Astrocyte (in vitro differentiated cells and primary cell): ENCODE data around the gene VPS37C. TPM values are rescaled to one million over a fixed set of nuclear protein-coding genes. Genes with fewer than 3 reads are reported as not detected.

ENCODE experiments used
- DNase-seq: peaks from one replicate; pipeline ENCODE4 v3.0.0-alpha.2; 2010; ENCODE audit warnings: low read depth
- FAIRE-seq: peaks from 2 replicates; lab custom pipeline; 2011; peaks lifted over from hg19 to GRCh38; lab: Jason Lieb, UNC
- H2AFZ ChIP-seq: 2 replicates; pipeline ENCODE4 v1.6.0; 2012; ENCODE audit warnings: low read depth, low read length, inconsistent platforms
- H3K27ac ChIP-seq: 2 replicates; pipeline ENCODE4 v1.5.1; 2011; ENCODE audit warnings: low read depth, low read length, inconsistent platforms
- H3K27me3 ChIP-seq: 2 replicates; pipeline ENCODE4 v1.6.0; 2011; ENCODE audit warnings: low read length, inconsistent platforms; ENCODE audit not compliant: insufficient read depth
- H3K36me3 ChIP-seq: 2 replicates; pipeline ENCODE4 v1.5.1; 2011; ENCODE audit warnings: low read length, inconsistent platforms; ENCODE audit not compliant: insufficient read depth
- H3K4me1 ChIP-seq: 2 replicates; pipeline ENCODE4 v1.5.1; 2011; ENCODE audit warnings: low read length, inconsistent platforms; ENCODE audit not compliant: insufficient read depth
- H3K4me2 ChIP-seq: 2 replicates; pipeline ENCODE4 v1.6.0; 2012; ENCODE audit warnings: low read length, inconsistent platforms
- H3K4me3 ChIP-seq: 2 replicates; pipeline ENCODE4 v1.5.1; 2011; ENCODE audit warnings: low read depth, mild to moderate bottlenecking, low read length, inconsistent platforms; ENCODE audit not compliant: insufficient read depth
- H3K79me2 ChIP-seq: 2 replicates; pipeline ENCODE4 v1.6.0; 2012; ENCODE audit warnings: mild to moderate bottlenecking, low read length, inconsistent platforms; ENCODE audit not compliant: insufficient read depth
- H3K9ac ChIP-seq: 2 replicates; pipeline ENCODE4 v1.6.0; 2012; ENCODE audit warnings: mild to moderate bottlenecking, low read length, inconsistent platforms
- H3K9me3 ChIP-seq: 2 replicates; pipeline ENCODE4 v1.5.1; 2012; ENCODE audit warnings: low read depth, mild to moderate bottlenecking, low read length, inconsistent platforms; ENCODE audit not compliant: insufficient read depth
- H4K20me1 ChIP-seq: 2 replicates; pipeline ENCODE4 v1.6.0; 2012; ENCODE audit warnings: low read length, inconsistent platforms; ENCODE audit not compliant: insufficient read depth
- H3K27ac Mint-ChIP-seq: one replicate; pipeline ENCODE4 v1.8.0; 2021; ENCODE audit warnings: mild to moderate bottlenecking, mixed read lengths; ENCODE audit not compliant: unreplicated experiment
- H3K27me3 Mint-ChIP-seq: one replicate; pipeline ENCODE4 v1.8.0; 2021; ENCODE audit warnings: low read depth, mixed read lengths; ENCODE audit not compliant: unreplicated experiment
- H3K36me3 Mint-ChIP-seq: one replicate; pipeline ENCODE4 v1.8.0; 2021; ENCODE audit warnings: low read depth, mixed read lengths; ENCODE audit not compliant: unreplicated experiment
- H3K4me1 Mint-ChIP-seq: one replicate; pipeline ENCODE4 v1.8.0; 2021; ENCODE audit warnings: low read depth, mixed read lengths; ENCODE audit not compliant: unreplicated experiment
- H3K4me3 Mint-ChIP-seq: one replicate; pipeline ENCODE4 v1.8.0; 2021; ENCODE audit warnings: mild to moderate bottlenecking, moderate library complexity, mixed read lengths; ENCODE audit not compliant: unreplicated experiment
- H3K9me3 Mint-ChIP-seq: one replicate; pipeline ENCODE4 v1.8.0; 2021; ENCODE audit warnings: mild to moderate bottlenecking, mixed read lengths; ENCODE audit not compliant: unreplicated experiment
- EZH2 ChIP-seq: IDR thresholded peaks from 2 replicates; pipeline ENCODE4 v1.6.1; 2012; ENCODE audit warnings: mild to moderate bottlenecking, low read length, inconsistent platforms; ENCODE audit not compliant: insufficient read depth
- total RNA-seq: library from RNA; stranded (reverse); gene quantifications from 2 replicates; pipeline ENCODE4 v1.2.1, GENCODE V29; 2021
- TF ChIP-seq, protein P1 (sequence below): IDR thresholded peaks from 2 replicates; pipeline ENCODE4 v1.5.1; 2011; ENCODE audit warnings: low read depth, mild to moderate bottlenecking, inconsistent platforms, low read length, moderate library complexity; ENCODE audit not compliant: insufficient read depth

Gene VPS37C
- total RNA-seq, 1 donor from 2014 or later, result 18.1 TPM

DNA sequence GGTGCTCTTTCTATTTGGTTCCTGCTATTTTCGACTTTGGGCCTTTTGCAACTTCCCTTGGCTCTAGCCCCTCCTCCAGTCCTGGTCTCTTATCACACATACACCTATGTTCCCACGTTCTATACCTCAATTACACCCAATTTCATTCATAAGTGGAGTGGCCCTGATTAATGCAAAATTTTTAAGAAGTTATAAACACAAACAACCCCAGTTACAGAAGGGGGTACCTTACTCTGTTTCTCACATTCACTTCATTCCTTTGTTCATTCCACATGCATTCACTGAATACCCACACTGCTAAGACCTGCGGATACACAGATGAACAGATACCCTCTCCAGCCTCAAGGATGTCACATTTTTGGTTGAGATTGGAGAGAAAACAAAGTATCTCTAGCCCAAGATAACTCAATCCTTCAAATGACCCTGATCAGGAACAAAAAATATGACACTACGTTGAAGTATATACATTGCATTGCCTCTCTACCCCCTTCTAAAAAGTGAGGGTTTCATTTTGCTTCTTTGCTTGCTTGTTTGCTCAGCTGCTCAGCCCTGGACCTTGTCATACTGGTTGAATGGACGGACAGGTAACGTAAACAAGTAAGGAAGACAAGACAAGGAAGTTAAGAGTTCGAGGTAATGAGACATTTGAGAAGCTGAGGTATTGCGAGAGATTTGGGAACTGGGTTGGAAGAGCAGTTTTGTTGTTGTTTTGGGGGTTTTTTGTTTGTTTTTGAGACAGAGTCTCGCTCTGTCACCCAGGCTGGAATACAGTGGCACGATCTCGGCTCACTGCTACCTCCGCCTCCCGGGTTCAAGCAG, 3.6 kb upstream of the VPS37C start:
- peaks cover 17% of the 10 kb centered on the region for H3K4me1 ChIP-seq
- no peaks in the 10 kb centered on the region for H4K20me1 ChIP-seq
- no peak for DNase-seq
- H3K9me3 ChIP-seq, result no peaks in the 10 kb centered on the region
- Mint-ChIP-seq H3K27me3 (peaks cover 7% of the 10 kb centered on the region), H3K36me3 (no peaks in the 10 kb centered on the region), H3K4me3 (no peak overlapping the region), H3K4me1 (peaks cover 9% of the 10 kb centered on the region), H3K9me3 (no peaks in the 10 kb centered on the region), H3K27ac (no peak overlapping the region)
- peaks cover 9% of the 10 kb centered on the region for H3K79me2 ChIP-seq
- no peak overlapping the region for H3K27ac ChIP-seq
- H3K36me3 ChIP-seq, result no peaks in the 10 kb centered on the region
- no peak for FAIRE-seq
- H3K9ac ChIP-seq, result no peak overlapping the region
- no peak overlapping the region for H3K4me3 ChIP-seq
- peaks cover 10% of the 10 kb centered on the region for H3K27me3 ChIP-seq
- H3K4me2 ChIP-seq, result no peak overlapping the region
- no peak for TF ChIP-seq EZH2
- H2AFZ ChIP-seq, result no peak overlapping the region

DNA sequence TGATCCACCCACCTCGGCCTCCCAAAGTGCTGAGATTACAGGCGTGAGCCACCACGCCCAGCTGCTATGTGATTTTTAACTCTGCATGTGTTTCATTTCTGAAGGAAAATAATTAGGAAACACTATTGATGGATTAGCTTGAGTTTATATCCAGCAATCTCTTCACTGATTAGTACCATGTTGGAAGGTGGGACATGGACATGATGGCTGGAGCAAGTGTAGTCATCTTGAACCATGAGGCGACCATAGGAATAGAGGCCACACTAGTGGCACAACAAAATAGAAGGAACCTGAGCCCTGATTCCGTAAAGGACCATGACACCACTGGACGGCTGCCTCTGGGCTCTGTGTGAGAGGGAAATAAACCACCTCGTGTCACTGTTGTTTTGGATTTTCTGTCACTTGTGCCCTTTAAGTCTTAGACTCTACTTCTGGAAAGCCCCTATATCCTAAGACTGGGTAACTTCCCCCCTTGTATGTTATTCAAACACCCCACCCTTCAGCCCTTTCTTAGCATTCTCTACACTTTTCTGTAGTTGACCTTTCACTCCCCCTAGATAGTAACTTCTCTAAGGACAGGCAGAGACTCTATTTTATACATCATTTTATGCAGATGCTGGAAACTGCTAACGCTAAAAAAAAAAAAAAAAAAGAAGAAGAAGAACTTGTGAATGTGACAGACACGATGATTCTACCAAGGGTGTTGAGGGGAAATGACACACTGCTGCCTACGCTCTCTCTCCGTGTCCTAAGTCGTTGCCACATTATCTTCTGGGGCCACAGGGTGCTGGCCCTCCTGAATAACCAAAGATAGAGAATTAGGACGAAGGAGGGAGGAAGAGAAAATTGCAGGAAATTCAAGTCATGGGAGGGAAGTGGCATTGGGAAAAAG, 2.7 kb upstream of the VPS37C start:
- Mint-ChIP-seq H3K4me1 (peaks cover 10% of the 10 kb centered on the region), H3K4me3 (no peak overlapping the region), H3K36me3 (no peaks in the 10 kb centered on the region), H3K9me3 (no peaks in the 10 kb centered on the region), H3K27me3 (peaks cover 3% of the 10 kb centered on the region), H3K27ac (no peak overlapping the region)
- Histone ChIP-seq H3K79me2 (peaks cover 9% of the 10 kb centered on the region), H3K27me3 (peaks cover 10% of the 10 kb centered on the region), H3K4me1 (peaks cover 21% of the 10 kb centered on the region), H3K9me3 (no peaks in the 10 kb centered on the region), H3K4me3 (no peak overlapping the region), H4K20me1 (no peaks in the 10 kb centered on the region), H2AFZ (no peak overlapping the region), H3K9ac (no peak overlapping the region), H3K27ac (no peak overlapping the region), H3K4me2 (no peak overlapping the region), H3K36me3 (no peaks in the 10 kb centered on the region)
- TF ChIP-seq, protein P1, sequence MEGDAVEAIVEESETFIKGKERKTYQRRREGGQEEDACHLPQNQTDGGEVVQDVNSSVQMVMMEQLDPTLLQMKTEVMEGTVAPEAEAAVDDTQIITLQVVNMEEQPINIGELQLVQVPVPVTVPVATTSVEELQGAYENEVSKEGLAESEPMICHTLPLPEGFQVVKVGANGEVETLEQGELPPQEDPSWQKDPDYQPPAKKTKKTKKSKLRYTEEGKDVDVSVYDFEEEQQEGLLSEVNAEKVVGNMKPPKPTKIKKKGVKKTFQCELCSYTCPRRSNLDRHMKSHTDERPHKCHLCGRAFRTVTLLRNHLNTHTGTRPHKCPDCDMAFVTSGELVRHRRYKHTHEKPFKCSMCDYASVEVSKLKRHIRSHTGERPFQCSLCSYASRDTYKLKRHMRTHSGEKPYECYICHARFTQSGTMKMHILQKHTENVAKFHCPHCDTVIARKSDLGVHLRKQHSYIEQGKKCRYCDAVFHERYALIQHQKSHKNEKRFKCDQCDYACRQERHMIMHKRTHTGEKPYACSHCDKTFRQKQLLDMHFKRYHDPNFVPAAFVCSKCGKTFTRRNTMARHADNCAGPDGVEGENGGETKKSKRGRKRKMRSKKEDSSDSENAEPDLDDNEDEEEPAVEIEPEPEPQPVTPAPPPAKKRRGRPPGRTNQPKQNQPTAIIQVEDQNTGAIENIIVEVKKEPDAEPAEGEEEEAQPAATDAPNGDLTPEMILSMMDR, result no peak
- TF ChIP-seq EZH2, result no peak
- DNase-seq, result no peak
- no peak for FAIRE-seq

DNA sequence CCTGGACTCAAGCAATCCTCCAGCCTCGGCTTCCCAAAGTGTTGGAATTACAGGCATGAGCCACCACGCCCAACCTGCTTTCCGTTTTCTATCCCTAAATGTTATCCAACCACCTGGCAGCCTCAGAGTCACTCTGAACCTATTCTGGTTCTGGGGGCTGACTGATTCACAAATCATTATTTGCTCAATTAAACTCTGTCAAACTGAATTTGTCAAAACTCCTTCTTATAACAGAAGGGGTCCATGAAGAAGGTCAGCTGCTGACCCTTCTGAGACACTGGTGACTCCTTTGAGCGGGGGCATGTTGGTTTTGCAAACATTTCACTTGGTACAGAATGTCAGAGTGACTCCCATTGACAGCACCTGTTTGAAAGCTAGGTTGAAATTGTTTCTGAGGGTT, 1.8 kb upstream of the VPS37C start:
- H3K27me3 ChIP-seq, result peaks cover 10% of the 10 kb centered on the region
- peaks cover 16% of the 10 kb centered on the region for H3K79me2 ChIP-seq
- no peak overlapping the region for H3K4me3 ChIP-seq
- no peak overlapping the region for H3K27ac ChIP-seq
- Mint-ChIP-seq H3K27ac (no peak overlapping the region), H3K36me3 (no peaks in the 10 kb centered on the region), H3K4me3 (no peak overlapping the region), H3K9me3 (no peaks in the 10 kb centered on the region), H3K4me1 (peaks cover 15% of the 10 kb centered on the region), H3K27me3 (no peaks in the 10 kb centered on the region)
- no peak for FAIRE-seq
- H3K9me3 ChIP-seq, result no peaks in the 10 kb centered on the region
- no peaks in the 10 kb centered on the region for H3K36me3 ChIP-seq
- H3K4me1 ChIP-seq, result peaks cover 28% of the 10 kb centered on the region
- H4K20me1 ChIP-seq, result no peaks in the 10 kb centered on the region
- no peak for TF ChIP-seq EZH2
- TF ChIP-seq, protein P1, result no peak
- no peak overlapping the region for H2AFZ ChIP-seq
- no peak overlapping the region for H3K9ac ChIP-seq
- H3K4me2 ChIP-seq, result no peak overlapping the region
- DNase-seq, result no peak
